Fibroblast of peridontal ligament (primary cell): Measurements from ENCODE around the gene MDP1.
A peak's percentile ranks its signal among the peaks of the same experiment; 100 is the strongest.

Experiments
- DNase-seq: peaks from one replicate; pipeline ENCODE4 v3.0.0-alpha.2; 2010; ENCODE audit errors: extremely low read depth

The MDP1 gene

GRCh38 chr14:24181371-24182077 is 34.3 kb downstream of the MDP1 start:
- no peak for DNase-seq

- peak; percentile 91 for DNase-seq
Measured at GRCh38 chr14:24179961-24180796, 35.7 kb downstream of the MDP1 start.

- no peak for DNase-seq
Measured at GRCh38 chr14:24179294-24179960, 36.4 kb downstream of the MDP1 start.

DNA sequence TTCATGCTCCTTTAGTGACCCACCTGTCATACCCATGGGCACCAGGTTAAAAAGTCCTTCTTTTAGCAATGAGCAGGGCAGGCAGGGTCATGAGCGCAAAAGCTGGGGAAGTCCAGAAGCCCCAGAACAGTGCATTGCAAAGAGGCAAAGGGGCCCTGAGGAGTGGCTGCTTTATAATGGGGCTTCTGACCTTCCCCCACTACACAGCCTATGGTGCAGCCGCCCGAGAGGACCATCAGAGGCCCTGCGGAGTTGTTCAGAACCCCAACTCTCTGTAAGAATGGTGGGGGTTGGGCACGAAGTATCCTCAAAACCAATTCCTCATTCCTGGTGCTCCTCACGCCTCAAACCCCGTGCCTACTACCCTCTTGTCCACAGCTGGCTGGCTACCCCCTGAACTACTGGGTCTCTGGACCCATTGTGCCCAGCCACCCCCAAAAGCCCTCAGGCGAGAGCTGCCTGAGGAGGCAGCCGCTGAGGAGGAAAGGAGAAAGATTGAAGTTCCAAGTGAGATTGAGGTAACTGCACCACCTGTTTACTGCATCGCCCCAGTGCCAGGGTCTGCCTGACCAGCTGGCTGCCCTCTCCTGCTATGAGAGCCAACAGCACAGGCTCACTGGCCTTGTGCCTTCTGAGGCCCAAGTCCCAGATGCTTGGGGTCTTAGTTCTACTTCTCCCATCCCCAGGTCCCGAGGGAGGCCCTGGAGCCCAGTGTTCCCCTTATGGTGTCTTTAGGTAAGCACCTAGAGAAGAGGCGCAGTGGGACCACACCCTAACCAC is 37.3 kb downstream of the MDP1 start:
- no peak for DNase-seq

GRCh38 chr14:24177891-24178290 is 38.0 kb downstream of the MDP1 start:
- no peak for DNase-seq

DNA sequence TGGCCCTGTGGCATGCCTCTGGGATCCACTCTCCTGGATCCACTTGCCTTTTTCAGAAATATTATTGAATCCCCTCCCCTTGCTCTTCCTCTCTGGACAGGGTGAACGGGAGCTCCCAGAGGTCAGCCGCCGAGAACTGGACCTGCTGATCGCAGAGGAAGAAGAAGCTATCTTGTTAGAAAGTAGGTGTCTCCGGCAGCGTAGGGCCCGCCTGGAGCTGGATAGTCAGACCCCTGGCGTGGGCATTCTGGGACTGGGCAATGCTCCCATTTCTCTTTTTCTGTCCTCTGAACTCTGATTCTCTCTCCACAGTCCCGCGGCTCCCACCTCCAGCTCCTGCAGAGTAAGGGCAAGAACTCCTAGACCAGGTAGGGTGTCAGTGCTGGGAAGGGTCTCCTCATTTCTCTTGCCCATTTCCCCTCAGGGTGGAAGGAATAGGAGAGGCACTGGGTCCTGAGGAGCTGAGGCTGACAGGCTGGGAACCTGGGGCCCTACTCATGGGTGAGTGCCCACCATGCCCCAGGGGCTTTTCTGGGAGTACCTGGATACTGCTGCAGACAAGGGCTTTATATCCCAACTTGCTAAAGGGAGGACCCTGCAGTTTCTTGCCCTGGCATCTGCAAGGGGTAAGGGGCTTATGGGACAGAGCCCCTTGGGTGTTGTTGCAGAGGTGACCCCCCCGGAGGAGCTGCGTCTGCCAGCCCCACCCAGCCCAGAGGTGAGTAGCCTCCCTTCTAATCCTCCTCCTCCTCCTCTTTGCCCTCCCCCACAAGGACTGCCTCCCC is 38.6 kb downstream of the MDP1 start:
- no peak for DNase-seq

DNA sequence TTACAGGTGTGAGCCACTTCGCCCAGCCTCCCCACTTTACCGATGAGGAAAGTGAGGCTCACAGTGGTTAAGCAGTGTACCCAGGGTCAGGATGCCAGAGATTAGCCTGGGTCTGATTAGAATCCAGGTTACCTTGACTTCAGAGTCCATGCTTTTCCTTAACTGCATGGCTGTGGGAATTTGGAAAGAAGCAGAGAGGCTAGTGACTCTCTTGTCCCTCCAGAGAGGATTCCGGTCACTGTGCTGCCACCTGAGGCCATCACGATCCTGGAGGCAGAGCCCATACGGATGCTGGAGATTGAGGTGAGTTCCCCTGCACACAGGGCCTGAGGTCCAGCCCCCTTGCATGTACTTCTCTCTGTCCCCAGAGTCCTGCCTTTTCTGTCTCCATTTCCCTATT is 39.3 kb downstream of the MDP1 start:
- no peak for DNase-seq

GRCh38 chr14:24172871-24173281 is 43.0 kb downstream of the MDP1 start:
- no peak for DNase-seq

DNA sequence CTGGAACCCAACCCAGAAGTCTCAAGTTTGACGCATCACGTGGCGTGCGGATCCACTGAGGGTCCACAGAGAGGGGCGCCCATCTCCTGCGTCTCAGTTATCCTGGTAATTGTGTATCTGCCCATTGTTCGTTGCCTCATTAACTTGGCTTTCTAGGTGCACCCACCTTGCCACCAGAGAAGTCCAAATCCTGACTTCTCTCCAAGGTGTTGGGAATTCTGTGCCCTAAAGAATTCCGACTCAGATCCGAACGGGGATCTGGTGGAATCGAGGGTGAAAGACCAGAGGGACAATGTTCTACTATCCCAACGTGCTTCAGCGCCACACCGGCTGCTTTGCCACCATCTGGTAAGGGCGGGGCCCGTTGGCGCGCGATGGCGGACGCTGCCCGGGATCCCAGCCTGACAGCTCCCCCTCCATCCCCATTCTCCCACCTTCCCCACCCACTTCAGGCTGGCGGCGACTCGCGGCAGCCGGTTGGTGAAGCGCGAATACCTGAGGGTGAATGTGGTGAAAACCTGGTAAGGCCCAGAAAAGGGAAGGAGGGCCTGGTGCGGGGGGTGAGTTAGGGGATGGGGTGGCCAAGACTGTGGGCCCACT is 43.5 kb downstream of the MDP1 start:
- DNase-seq: no peak

DNA sequence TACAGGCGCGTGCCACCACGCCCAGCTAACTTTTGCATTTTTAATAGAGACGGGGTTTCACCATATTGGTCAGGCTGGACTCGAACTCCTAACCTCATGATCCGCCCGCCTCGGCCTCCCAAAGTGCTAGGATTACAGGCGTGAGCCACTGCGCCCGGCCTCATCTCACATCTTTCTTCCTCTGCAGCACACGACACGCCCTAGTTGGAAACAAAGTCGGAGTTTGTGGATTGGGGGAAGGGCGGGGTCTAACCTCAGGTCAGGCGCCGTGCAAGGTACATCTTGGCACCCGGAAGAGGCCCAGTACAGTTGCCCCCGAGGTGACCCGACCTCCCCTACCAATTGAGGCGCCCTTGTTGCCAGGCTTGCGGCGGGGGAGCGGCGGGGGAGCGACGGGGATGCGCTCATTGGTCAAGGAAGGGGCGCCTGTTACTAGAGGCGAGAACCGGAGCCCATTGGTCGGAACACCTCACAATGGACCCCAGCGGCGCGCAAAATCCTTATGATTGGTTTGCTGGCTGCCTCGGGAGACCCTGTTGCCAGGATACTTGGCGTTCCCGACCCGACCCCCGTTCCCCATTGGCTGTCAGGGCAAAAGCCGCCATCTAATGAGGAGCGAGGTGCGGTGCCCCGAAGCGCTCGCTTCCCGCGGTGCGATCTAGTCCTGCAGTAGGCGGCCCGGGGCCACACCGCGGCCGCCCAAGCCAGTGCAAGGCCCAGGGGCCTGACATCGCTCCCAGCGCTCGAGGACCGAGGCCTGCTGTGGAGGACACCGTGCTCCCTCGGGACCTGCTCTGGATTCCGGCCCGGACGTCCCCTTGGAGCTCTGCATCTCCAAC is 44.2 kb downstream of the MDP1 start, which contains the start of gene REC8:
REC8 (plus strand) TSS at position 659 of the 839 bp plus-strand sequence. CDS start 473 bp downstream, outside the sequence.
- no peak for DNase-seq

- no peak for DNase-seq
Measured at GRCh38 chr14:24167469-24168114, 48.3 kb downstream of the MDP1 start.

DNA sequence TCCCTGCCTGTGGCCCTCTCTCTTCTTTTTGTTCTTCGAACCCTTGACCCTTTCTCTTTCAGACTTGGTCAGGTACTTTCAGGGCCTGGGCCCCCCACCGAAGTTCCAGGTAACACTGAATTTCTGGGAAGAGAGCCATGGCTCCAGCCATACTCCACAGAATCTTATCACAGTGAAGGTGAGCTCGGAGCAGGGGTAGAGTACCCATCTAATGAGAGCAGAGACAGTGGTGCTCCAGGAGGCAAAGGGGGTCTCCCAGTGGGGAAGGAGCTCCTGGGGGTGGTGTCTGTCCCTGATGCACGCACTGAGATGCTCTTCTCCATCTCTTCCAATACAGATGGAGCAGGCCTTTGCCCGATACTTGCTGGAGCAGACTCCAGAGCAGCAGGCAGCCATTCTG is 50.1 kb downstream of the MDP1 start:
- DNase-seq: no peak

DNA sequence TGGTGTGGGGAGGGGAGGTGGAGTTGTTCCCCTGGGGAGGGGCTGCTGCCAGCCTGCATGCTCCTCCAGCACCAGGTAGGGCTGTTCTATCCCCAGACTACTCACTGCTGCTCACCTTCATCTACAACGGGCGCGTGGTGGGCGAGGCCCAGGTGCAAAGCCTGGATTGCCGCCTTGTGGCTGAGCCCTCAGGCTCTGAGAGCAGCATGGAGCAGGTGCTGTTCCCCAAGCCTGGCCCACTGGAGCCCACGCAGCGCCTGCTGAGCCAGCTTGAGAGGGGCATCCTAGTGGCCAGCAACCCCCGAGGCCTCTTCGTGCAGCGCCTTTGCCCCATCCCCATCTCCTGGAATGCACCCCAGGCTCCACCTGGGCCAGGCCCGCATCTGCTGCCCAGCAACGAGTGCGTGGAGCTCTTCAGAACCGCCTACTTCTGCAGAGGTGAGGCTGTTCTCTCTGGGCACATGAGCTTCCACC is 51.3 kb downstream of the MDP1 start:
- DNase-seq: no peak
